Measurements from ENCODE around the gene INPP4A. TPM values are rescaled to one million over a fixed set of nuclear protein-coding genes. Genes with fewer than 3 reads are reported as not detected.

The INPP4A gene
- polyA plus RNA-seq, 1 experiment: 12.9 TPM

GRCh38 chr2:98457045-98457696 lies 12.5 kb downstream of the INPP4A start:
- peak; percentile 84 for DNase-seq (ENCODE audit: low read depth, low spot score)
- POLR2A ChIA-PET: interaction anchor here (1.1 kb wide), 1 partner anchor 17 kb away, joined by 3 read pairs; no protein-coding TSS in a partner anchor
- Histone ChIP-seq H3K9me3 (ENCODE audit: control insufficient read depth, insufficient read depth, low read length) (no peaks in the 10 kb centered on the region), H3K27ac (ENCODE audit: low read depth, low read length) (peak overlapping the region; percentile 83), H3K4me3 (ENCODE audit: low read depth, low read length) (no peak overlapping the region), H3K27me3 (ENCODE audit: control insufficient read depth, insufficient read depth, low read length) (no peaks in the 10 kb centered on the region)
- TF ChIP-seq CTCF (IDR thresholded peaks at IDR 0.05; ENCODE audit: low read depth, low read length): no peak
- CTCF ChIA-PET: interaction anchor here (0.6 to 1.7 kb wide), 4 partner anchors 20 to 759 kb away, joined by 3 to 4 read pairs (median 3); no protein-coding TSS in a partner anchor

- Histone ChIP-seq H3K27me3 (ENCODE audit: control insufficient read depth, insufficient read depth, low read length) (no peaks in the 10 kb centered on the region), H3K9me3 (ENCODE audit: control insufficient read depth, insufficient read depth, low read length) (no peaks in the 10 kb centered on the region), H3K4me3 (ENCODE audit: low read depth, low read length) (no peak overlapping the region), H3K27ac (ENCODE audit: low read depth, low read length) (peak overlapping the region; percentile 75)
- no peak for TF ChIP-seq CTCF (IDR thresholded peaks at IDR 0.05; ENCODE audit: low read depth, low read length)
- ChIA-PET CTCF (interaction anchor here (1.7 kb wide), 1 partner anchor 72 kb away, joined by 3 read pairs; no protein-coding TSS in a partner anchor), POLR2A (interaction anchor here (1.1 kb wide), 1 partner anchor 16 kb away, joined by 3 read pairs; no protein-coding TSS in a partner anchor)
- no peak for DNase-seq (ENCODE audit: low read depth, low spot score)
Observed at GRCh38 chr2:98458207-98458606, 13.5 kb downstream of the INPP4A start.

DNA sequence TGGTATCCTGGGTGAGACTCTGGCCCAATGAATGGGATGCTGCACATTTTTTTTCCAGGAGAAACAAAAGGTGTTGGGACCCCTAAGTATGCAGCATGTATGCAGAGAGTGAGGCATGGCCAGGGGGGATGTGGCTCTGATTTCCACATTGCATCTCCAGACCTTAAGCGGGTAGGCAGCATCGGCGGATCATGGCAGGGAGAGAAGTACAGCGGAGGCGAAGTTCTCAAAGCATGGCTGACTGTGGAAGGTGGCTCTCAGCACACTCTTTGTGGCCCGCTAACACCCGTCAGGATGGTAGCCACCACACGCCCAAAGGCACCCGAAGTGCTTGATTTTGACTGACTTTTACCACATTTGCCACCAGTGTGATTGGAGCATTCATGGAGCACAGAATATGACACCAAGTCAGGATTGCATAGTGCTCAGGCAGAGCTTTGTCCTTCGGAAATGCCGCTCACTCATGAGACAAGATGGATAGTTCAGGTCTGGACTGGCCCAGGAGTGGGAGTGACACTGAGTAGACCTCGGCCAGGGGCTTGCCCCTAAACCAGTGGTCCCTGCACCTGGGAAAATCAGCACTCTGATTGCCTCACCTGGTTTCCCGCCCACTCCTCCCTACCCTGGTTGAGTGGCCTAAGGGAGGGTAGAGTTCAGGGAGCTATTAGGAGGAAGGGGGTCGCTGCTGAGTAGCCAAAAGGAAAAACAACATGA lies 14.2 kb downstream of the INPP4A start:
- no peak for TF ChIP-seq CTCF (IDR thresholded peaks at IDR 0.05; ENCODE audit: low read depth, low read length)
- Histone ChIP-seq H3K27me3 (ENCODE audit: control insufficient read depth, insufficient read depth, low read length) (no peaks in the 10 kb centered on the region), H3K27ac (ENCODE audit: low read depth, low read length) (peak overlapping the region; percentile 21), H3K4me3 (ENCODE audit: low read depth, low read length) (no peak overlapping the region), H3K9me3 (ENCODE audit: control insufficient read depth, insufficient read depth, low read length) (no peaks in the 10 kb centered on the region)
- POLR2A ChIA-PET: no interaction called here
- no peak for DNase-seq (ENCODE audit: low read depth, low spot score)
- CTCF ChIA-PET: interaction anchor here (1.7 kb wide), 1 partner anchor 73 kb away, joined by 3 read pairs; no protein-coding TSS in a partner anchor

GRCh38 chr2:98459496-98460175 lies 15.0 kb downstream of the INPP4A start:
- ChIA-PET CTCF (no interaction called here), POLR2A (no interaction called here)
- H3K4me3 ChIP-seq (ENCODE audit: low read depth, low read length): no peak overlapping the region
- no peak for TF ChIP-seq CTCF (IDR thresholded peaks at IDR 0.05; ENCODE audit: low read depth, low read length)
- no peaks in the 10 kb centered on the region for H3K27me3 ChIP-seq (ENCODE audit: control insufficient read depth, insufficient read depth, low read length)
- no peaks in the 10 kb centered on the region for H3K9me3 ChIP-seq (ENCODE audit: control insufficient read depth, insufficient read depth, low read length)
- no peak for DNase-seq (ENCODE audit: low read depth, low spot score)
- H3K27ac ChIP-seq (ENCODE audit: low read depth, low read length): no peak overlapping the region

All from AG04450 (cell line).